Liver (tissue), 9 donors: ENCODE measurements around the gene RNPEP. TPM values are rescaled to one million over a fixed set of nuclear protein-coding genes. Genes with fewer than 3 reads are reported as not detected.
A peak's percentile ranks its signal among the peaks of the same experiment; 100 is the strongest.

ENCODE experiments used
- DNase-seq: peaks from one replicate; pipeline ENCODE4 v3.0.0-alpha.2; 2017; ENCODE audit warnings: low spot score
- H3K27ac ChIP-seq, 2 donors: one replicate each; pipeline ENCODE4 v1.7.0; 2013; ENCODE audit warnings: inconsistent platforms in 2 of 2, low read length in 2 of 2, control low read depth in 1 of 2, low read depth in 1 of 2, mild to moderate bottlenecking in 1 of 2
- H3K27me3 ChIP-seq, 4 donors: one replicate each; pipeline versions ENCODE4 v1.6.1 to v1.7.0; 2013; ENCODE audit warnings: low read length in 3 of 4, inconsistent platforms in 1 of 4, mild to moderate bottlenecking in 1 of 4, moderate library complexity in 1 of 4; ENCODE audit not compliant: control insufficient read depth in 4 of 4, insufficient read depth in 4 of 4
- H3K36me3 ChIP-seq, 4 donors: one replicate each; pipeline versions ENCODE4 v1.6.1 to v1.7.0; 2013; ENCODE audit warnings: low read length in 3 of 4, mild to moderate bottlenecking in 3 of 4, low read depth in 1 of 4, moderate library complexity in 1 of 4; ENCODE audit not compliant: control insufficient read depth in 4 of 4, insufficient read depth in 3 of 4
- H3K4me1 ChIP-seq, 4 donors: one replicate each; pipeline versions ENCODE4 v1.6.1 to v1.7.0; 2013; ENCODE audit warnings: low read length in 3 of 4, mild to moderate bottlenecking in 3 of 4, moderate library complexity in 1 of 4; ENCODE audit not compliant: control insufficient read depth in 4 of 4, insufficient read depth in 4 of 4
- H3K4me3 ChIP-seq, 3 donors: one replicate each; pipeline versions ENCODE4 v1.6.1 to v1.7.0; 2013; ENCODE audit warnings: low read length in 3 of 3, control low read depth in 1 of 3, low read depth in 1 of 3, mild to moderate bottlenecking in 1 of 3
- H3K9ac ChIP-seq, 2 donors: one replicate each; pipeline ENCODE4 v1.7.0; 2013; ENCODE audit warnings: low read length in 2 of 2, mild to moderate bottlenecking in 2 of 2, moderate library complexity in 2 of 2, control low read depth in 1 of 2, low read depth in 1 of 2
- H3K9me3 ChIP-seq, 4 donors: one replicate each; pipeline versions ENCODE4 v1.6.1 to v1.7.0; 2013; ENCODE audit warnings: low read length in 3 of 4; ENCODE audit not compliant: control insufficient read depth in 4 of 4
- ATF3 ChIP-seq: IDR thresholded peaks from 2 replicates; pipeline ENCODE4 v1.6.1; 2016; ENCODE audit warnings: antibody characterized with exemption
- CTCF ChIP-seq: fragments of 150-350 bp; IDR thresholded peaks from 2 replicates; pipeline ENCODE4 v1.5.1; 2017; ENCODE audit warnings: improper control_type of control experiment, low read depth, low read length; ENCODE audit not compliant: missing input control
- EGR1 ChIP-seq, 2 donors: IDR thresholded peaks; 2 replicates each; pipeline ENCODE4 v1.6.1; 2016 to 2018; ENCODE audit warnings: antibody characterized with exemption in 2 of 2, low read depth in 2 of 2
- FOXA1 ChIP-seq: IDR thresholded peaks from 2 replicates; pipeline ENCODE4 v1.6.1; 2016; ENCODE audit warnings: antibody characterized with exemption
- FOXA2 ChIP-seq: IDR thresholded peaks from 2 replicates; pipeline ENCODE4 v1.6.1; 2016; ENCODE audit warnings: antibody characterized with exemption
- GABPA ChIP-seq, 2 donors: IDR thresholded peaks in 1 of 2; conservative IDR thresholded peaks in 1 of 2; 2 replicates each; pipeline ENCODE4 v1.6.1; 2016; ENCODE audit warnings: antibody characterized with exemption in 2 of 2, mild to moderate bottlenecking in 1 of 2, moderate library complexity in 1 of 2
- HNF4A ChIP-seq, 2 donors: conservative IDR thresholded peaks; 2 replicates each; pipeline ENCODE4 v1.6.1; 2016; ENCODE audit warnings: antibody characterized with exemption in 2 of 2, mild to moderate bottlenecking in 2 of 2
- HNF4G ChIP-seq: IDR thresholded peaks from 2 replicates; pipeline ENCODE4 v1.6.1; 2016; ENCODE audit warnings: antibody characterized with exemption
- JUND ChIP-seq, 2 donors: IDR thresholded peaks; 2 replicates each; pipeline ENCODE4 v1.6.1; 2016; ENCODE audit warnings: antibody characterized with exemption in 2 of 2
- MAX ChIP-seq: IDR thresholded peaks from 2 replicates; pipeline ENCODE4 v1.6.1; 2016; ENCODE audit warnings: antibody characterized with exemption
- NR2F2 ChIP-seq: IDR thresholded peaks from 2 replicates; pipeline ENCODE4 v1.6.1; 2016; ENCODE audit warnings: antibody characterized with exemption
- RAD21 ChIP-seq, 2 donors: IDR thresholded peaks; 2 replicates each; pipeline ENCODE4 v1.6.1; 2016; ENCODE audit warnings: antibody characterized with exemption in 2 of 2, mild to moderate bottlenecking in 2 of 2
- RXRA ChIP-seq, 2 donors: IDR thresholded peaks; 2 replicates each; pipeline ENCODE4 v1.6.1; 2017 to 2018; ENCODE audit warnings: antibody characterized with exemption in 2 of 2, mild to moderate bottlenecking in 1 of 2
- SP1 ChIP-seq: IDR thresholded peaks from 2 replicates; pipeline ENCODE4 v1.6.1; 2018; ENCODE audit warnings: antibody characterized with exemption, mild to moderate bottlenecking
- TAF1 ChIP-seq: conservative IDR thresholded peaks from 2 replicates; pipeline ENCODE4 v1.6.1; 2016; ENCODE audit warnings: antibody characterized with exemption, mild to moderate bottlenecking
- YY1 ChIP-seq: IDR thresholded peaks from 2 replicates; pipeline ENCODE4 v1.6.1; 2016; ENCODE audit warnings: antibody characterized with exemption, mild to moderate bottlenecking
- ZBTB33 ChIP-seq: IDR thresholded peaks from 2 replicates; pipeline ENCODE4 v1.6.1; 2016; ENCODE audit warnings: antibody characterized with exemption
- WGBS: extraction: QIAGEN DNeasy Blood & Tissue Kit; methylation state at CpG from one replicate; pipeline ENCODE4 v1.1.7; 2013; 5-methylcytosine and 5-hydroxymethylcytosine counted together
- polyA plus RNA-seq, 2 donors: library from polyadenylated mRNA; stranded (reverse) in 1 of 2; unstranded in 1 of 2; fragments of 200-250 nt in 1 of 2; fragments of >200 nt in 1 of 2; fragmentation: Nextera tagmentation in 1 of 2; extraction: Ambion mirVana in 1 of 2; gene quantifications; one replicate each; pipeline versions ENCODE4 v1.2.1 to v1.2.3, GENCODE V29; 2013 to 2015
- total RNA-seq, 2 donors: library from RNA; depleted of rRNA; stranded (reverse); fragments of >200 nt; gene quantifications; one replicate each; pipeline ENCODE4 v1.2.3, GENCODE V29; 2014
- donor health status: healthy.
- donor health status: healthy.
- donor health status: healthy.
- donor health status: healthy.
- donor health status: healthy.

Gene RNPEP
- total and polyA plus RNA-seq, 4 donors = 16.3 to 26.5 (median 21.0) TPM

GRCh38 chr1:202015662-202015937, 33.2 kb downstream of the RNPEP start:
- Histone ChIP-seq H3K9me3 (no peaks in the 10 kb centered on the region), H3K4me3 (no peak overlapping the region), H3K4me1 (peaks cover 17 to 66% (median 54%) of the 10 kb centered on the region in 4 donors), H3K27ac (peak overlapping the region in 1 of 2 donors; percentile 4), H3K36me3 (peaks cover 15 to 22% (median 21%) of the 10 kb centered on the region in 4 donors), H3K9ac (no peak overlapping the region), H3K27me3 (no peaks in the 10 kb centered on the region)
- WGBS = 87% methylated on average over 3 of the region's 3 CpGs
- no peak for TF ChIP-seq GABPA (IDR thresholded peaks at IDR 0.05 in 1 of 2, conservative IDR thresholded peaks at IDR 0.05 in 1 of 2)
- TF ChIP-seq NR2F2 = no peak
- TF ChIP-seq YY1 = no peak
- DNase-seq = no peak

GRCh38 chr1:202016022-202016810, 33.8 kb downstream of the RNPEP start:
- H3K4me3 ChIP-seq = no peak overlapping the region
- TF ChIP-seq RXRA (IDR thresholded peaks at IDR 0.05) (peak in 1 of 2 donors; percentile 29), HNF4A (conservative IDR thresholded peaks at IDR 0.05) (peak in 1 of 2 donors; percentile 12), JUND (IDR thresholded peaks at IDR 0.05) (no peak), HNF4G (no peak)
- peaks cover 15 to 22% (median 21%) of the 10 kb centered on the region in 4 donors for H3K36me3 ChIP-seq
- peak overlapping the region in 1 of 2 donors; percentile 4 for H3K27ac ChIP-seq
- no peaks in the 10 kb centered on the region for H3K9me3 ChIP-seq
- 70% methylated on average over 9 of the region's 9 CpGs for WGBS
- no peaks in the 10 kb centered on the region for H3K27me3 ChIP-seq
- no peak for DNase-seq
- peaks cover 17 to 66% (median 54%) of the 10 kb centered on the region in 4 donors for H3K4me1 ChIP-seq
- no peak overlapping the region for H3K9ac ChIP-seq

- peaks cover 17 to 61% (median 51%) of the 10 kb centered on the region in 4 donors for H3K4me1 ChIP-seq
- 75% methylated on average over 21 of the region's 21 CpGs for WGBS
- H3K4me3 ChIP-seq = no peak overlapping the region
- no peak for DNase-seq
- peak overlapping the region; percentile 85 to 89 for H3K27ac ChIP-seq
- H3K36me3 ChIP-seq = peaks cover 14 to 22% (median 21%) of the 10 kb centered on the region in 4 donors
- H3K9ac ChIP-seq = no peak overlapping the region
- TF ChIP-seq FOXA2 (no peak), RAD21 (IDR thresholded peaks at IDR 0.05) (no peak)
- H3K27me3 ChIP-seq = no peaks in the 10 kb centered on the region
- H3K9me3 ChIP-seq = no peaks in the 10 kb centered on the region
Observed at GRCh38 chr1:202016811-202017748, 34.6 kb downstream of the RNPEP start.

- peak overlapping the region in 1 of 2 donors; percentile 24 for H3K9ac ChIP-seq
- peak overlapping the region; percentile 85 to 89 for H3K27ac ChIP-seq
- H3K27me3 ChIP-seq = no peaks in the 10 kb centered on the region
- peaks cover 15 to 57% (median 45%) of the 10 kb centered on the region in 4 donors for H3K4me1 ChIP-seq
- H3K9me3 ChIP-seq = no peaks in the 10 kb centered on the region
- peaks cover 9 to 22% (median 20%) of the 10 kb centered on the region in 4 donors for H3K36me3 ChIP-seq
- 30% methylated on average over 18 of the region's 18 CpGs for whole genome bisulfite sequencing
- no peak for DNase-seq
- H3K4me3 ChIP-seq = peak overlapping the region in 1 of 3 donors; percentile 36
- TF ChIP-seq ZBTB33 (no peak), RAD21 (IDR thresholded peaks at IDR 0.05) (no peak), SP1 (peak; percentile 33), FOXA1 (no peak), TAF1 (no peak), RXRA (IDR thresholded peaks at IDR 0.05) (peak; percentile 48 to 59), ATF3 (no peak), MAX (peak; percentile 27), EGR1 (IDR thresholded peaks at IDR 0.05; ENCODE audit: low read depth in 2 of 2) (no peak), FOXA2 (no peak), CTCF (no peak)
Observed at GRCh38 chr1:202017749-202018467, 35.5 kb downstream of the RNPEP start.
